Memory B cell (primary cell): ENCODE results near the gene KLHL29.

ENCODE experiments used
- ATAC-seq: fragments of 150-1000 bp; cut with Tn5 transposase; 2 replicates; pipeline ENCODE4 v1.10.0; 2021; ENCODE audit warnings: low read depth, mild to moderate bottlenecking, moderate library complexity
- DNase-seq, 2 donors: peaks; one replicate each; pipeline ENCODE4 v3.0.0; 2022; ENCODE audit warnings: low spot score in 2 of 2
- H3K27ac Mint-ChIP-seq: one replicate; pipeline ENCODE4 v1.8.0; 2022; ENCODE audit warnings: mild to moderate bottlenecking, moderate library complexity, mixed read lengths
- H3K27me3 Mint-ChIP-seq: one replicate; pipeline ENCODE4 v1.8.0; 2022; ENCODE audit warnings: mixed read lengths
- H3K36me3 Mint-ChIP-seq: one replicate; pipeline ENCODE4 v1.8.0; 2022; ENCODE audit warnings: mild to moderate bottlenecking, mixed read lengths
- H3K4me1 Mint-ChIP-seq: one replicate; pipeline ENCODE4 v1.8.0; 2022; ENCODE audit warnings: mixed read lengths
- H3K4me3 Mint-ChIP-seq: one replicate; pipeline ENCODE4 v1.8.0; 2022; ENCODE audit warnings: mild to moderate bottlenecking, moderate library complexity, mixed read lengths
- H3K9me3 Mint-ChIP-seq: one replicate; pipeline ENCODE4 v1.8.0; 2022; ENCODE audit warnings: mixed read lengths

The KLHL29 gene

GRCh38 chr2:23568626-23569190 lies 183.7 kb downstream of the KLHL29 start:
- Mint-ChIP-seq H3K9me3 (no peaks in the 10 kb centered on the region), H3K4me3 (no peak overlapping the region), H3K27ac (no peak overlapping the region), H3K36me3 (no peaks in the 10 kb centered on the region), H3K27me3 (no peaks in the 10 kb centered on the region), H3K4me1 (no peaks in the 10 kb centered on the region)
- DNase-seq = no peak
- no peak for ATAC-seq

- Mint-ChIP-seq H3K4me3 (no peak overlapping the region), H3K4me1 (no peaks in the 10 kb centered on the region), H3K27me3 (no peaks in the 10 kb centered on the region), H3K9me3 (no peaks in the 10 kb centered on the region), H3K27ac (no peak overlapping the region), H3K36me3 (no peaks in the 10 kb centered on the region)
- DNase-seq (no peak), ATAC-seq (no peak)
These were observed 184.9 kb downstream of the KLHL29 start for GRCh38 chr2:23569761-23570365.

GRCh38 chr2:23571085-23571484 lies 186.1 kb downstream of the KLHL29 start:
- Mint-ChIP-seq H3K9me3 (no peaks in the 10 kb centered on the region), H3K4me1 (no peaks in the 10 kb centered on the region), H3K27me3 (no peaks in the 10 kb centered on the region), H3K4me3 (no peak overlapping the region), H3K27ac (no peak overlapping the region), H3K36me3 (no peaks in the 10 kb centered on the region)
- DNase-seq = no peak
- no peak for ATAC-seq

- H3K4me3 Mint-ChIP-seq = no peak overlapping the region
- H3K27ac Mint-ChIP-seq = no peak overlapping the region
- no peaks in the 10 kb centered on the region for H3K27me3 Mint-ChIP-seq
- no peaks in the 10 kb centered on the region for H3K36me3 Mint-ChIP-seq
- no peak for DNase-seq
- no peaks in the 10 kb centered on the region for H3K4me1 Mint-ChIP-seq
- ATAC-seq = no peak
- H3K9me3 Mint-ChIP-seq = no peaks in the 10 kb centered on the region
These were observed 186.7 kb downstream of the KLHL29 start for GRCh38 chr2:23571527-23572282.

GRCh38 chr2:23574919-23575654 lies 190.1 kb downstream of the KLHL29 start:
- ATAC-seq (no peak), DNase-seq (no peak)
- Mint-ChIP-seq H3K27me3 (no peaks in the 10 kb centered on the region), H3K4me3 (no peak overlapping the region), H3K36me3 (no peaks in the 10 kb centered on the region), H3K4me1 (no peaks in the 10 kb centered on the region), H3K27ac (no peak overlapping the region), H3K9me3 (no peaks in the 10 kb centered on the region)

- DNase-seq (no peak), ATAC-seq (no peak)
- Mint-ChIP-seq H3K4me3 (no peak overlapping the region), H3K27me3 (no peaks in the 10 kb centered on the region), H3K36me3 (no peaks in the 10 kb centered on the region), H3K9me3 (no peaks in the 10 kb centered on the region), H3K4me1 (no peaks in the 10 kb centered on the region), H3K27ac (no peak overlapping the region)
These were observed 194.1 kb downstream of the KLHL29 start for GRCh38 chr2:23578964-23579671.

- no peaks in the 10 kb centered on the region for H3K9me3 Mint-ChIP-seq
- DNase-seq = no peak
- H3K27ac Mint-ChIP-seq = no peak overlapping the region
- H3K27me3 Mint-ChIP-seq = no peaks in the 10 kb centered on the region
- no peak for ATAC-seq
- H3K4me1 Mint-ChIP-seq = no peaks in the 10 kb centered on the region
- no peaks in the 10 kb centered on the region for H3K36me3 Mint-ChIP-seq
- no peak overlapping the region for H3K4me3 Mint-ChIP-seq
These were observed 194.7 kb downstream of the KLHL29 start for GRCh38 chr2:23579674-23580073.

- H3K4me1 Mint-ChIP-seq = peaks cover 3% of the 10 kb centered on the region
- no peaks in the 10 kb centered on the region for H3K9me3 Mint-ChIP-seq
- no peaks in the 10 kb centered on the region for H3K27me3 Mint-ChIP-seq
- H3K27ac Mint-ChIP-seq = no peak overlapping the region
- DNase-seq = no peak
- H3K4me3 Mint-ChIP-seq = no peak overlapping the region
- H3K36me3 Mint-ChIP-seq = no peaks in the 10 kb centered on the region
- ATAC-seq = no peak
These were observed 198.5 kb downstream of the KLHL29 start for GRCh38 chr2:23583467-23583866.

- H3K27me3 Mint-ChIP-seq = no peaks in the 10 kb centered on the region
- H3K4me3 Mint-ChIP-seq = no peak overlapping the region
- no peaks in the 10 kb centered on the region for H3K9me3 Mint-ChIP-seq
- ATAC-seq (no peak), DNase-seq (no peak)
- peaks cover 3% of the 10 kb centered on the region for H3K4me1 Mint-ChIP-seq
- no peak overlapping the region for H3K27ac Mint-ChIP-seq
- H3K36me3 Mint-ChIP-seq = no peaks in the 10 kb centered on the region
These were observed 199.2 kb downstream of the KLHL29 start for GRCh38 chr2:23584054-23584745.

- Mint-ChIP-seq H3K27ac (no peak overlapping the region), H3K4me3 (no peak overlapping the region)
These were observed 200.5 kb downstream of the KLHL29 start for GRCh38 chr2:23585273-23586170.

GRCh38 chr2:23586741-23587306 lies 201.8 kb downstream of the KLHL29 start:
- Mint-ChIP-seq H3K4me3 (no peak overlapping the region), H3K9me3 (no peaks in the 10 kb centered on the region), H3K27ac (no peak overlapping the region), H3K27me3 (peaks cover 2% of the 10 kb centered on the region), H3K4me1 (peaks cover 3% of the 10 kb centered on the region), H3K36me3 (peaks cover 6% of the 10 kb centered on the region)
- ATAC-seq = no peak
- DNase-seq = no peak

More at GRCh38 chr2:23585273-23586170, 200.5 kb downstream of the KLHL29 start:
- ATAC-seq (no peak), DNase-seq (no peak)
- Mint-ChIP-seq H3K4me1 (peaks cover 3% of the 10 kb centered on the region), H3K36me3 (peaks cover 1% of the 10 kb centered on the region), H3K9me3 (no peaks in the 10 kb centered on the region), H3K27me3 (no peaks in the 10 kb centered on the region)

GRCh38 chr2:23587341-23587880 lies 202.4 kb downstream of the KLHL29 start:
- no peak overlapping the region for H3K27ac Mint-ChIP-seq
- H3K27me3 Mint-ChIP-seq = peaks cover 2% of the 10 kb centered on the region
- no peaks in the 10 kb centered on the region for H3K9me3 Mint-ChIP-seq
- peaks cover 6% of the 10 kb centered on the region for H3K36me3 Mint-ChIP-seq
- no peak for DNase-seq
- H3K4me1 Mint-ChIP-seq = peaks cover 3% of the 10 kb centered on the region
- ATAC-seq = no peak
- no peak overlapping the region for H3K4me3 Mint-ChIP-seq
